ENCODE measurements around the gene VCAM1. TPM values are rescaled to one million over a fixed set of nuclear protein-coding genes. Genes with fewer than 3 reads are reported as not detected.

The VCAM1 gene
- total and polyA plus RNA-seq, 2 of the 8 experiments (the other 6 are each of a cell fraction or from before 2014, with no cell fraction given): 0.21 TPM; not detected in 1

GRCh38 chr1:100731758-100732157 lies 12.2 kb downstream of the VCAM1 start:
- H3K23ac ChIP-seq (ENCODE audit: insufficient read length): no peak overlapping the region
- no peak overlapping the region for H2BK12ac ChIP-seq (ENCODE audit: low read depth, low read length)
- no peaks in the 10 kb centered on the region for H3K36me3 ChIP-seq (ENCODE audit: control insufficient read depth in 2 of 4, insufficient read depth in 4 of 4, low read length in 3 of 4)
- H3K14ac ChIP-seq (ENCODE audit: insufficient read length): no peak overlapping the region
- DNase-seq (ENCODE audit: low read depth in 1 of 2, low spot score in 2 of 2) (no peak), FAIRE-seq (no peak)
- no peaks in the 10 kb centered on the region for H3K9me3 ChIP-seq (ENCODE audit: insufficient read depth in 2 of 2, low read depth in 1 of 2, low read length in 1 of 2)
- H2AFZ ChIP-seq (ENCODE audit: low read length): no peak overlapping the region
- no peak overlapping the region for H4K91ac ChIP-seq (replicated peaks; ENCODE audit: insufficient read length, low read length)
- no peak overlapping the region for H2BK15ac ChIP-seq (ENCODE audit: low read length)
- no peak overlapping the region for H3K56ac ChIP-seq (replicated peaks; ENCODE audit: insufficient read length, low read depth, low read length)
- no peak for TF ChIP-seq POLR2A (IDR thresholded peaks at IDR 0.05; ENCODE audit: control extremely low read depth in 1 of 2, low read depth in 2 of 2, low read length in 2 of 2)
- TF ChIP-seq SIN3A (conservative IDR thresholded peaks at IDR 0.05 in 1 of 2, IDR thresholded peaks at IDR 0.05 in 1 of 2; ENCODE audit: low read depth in 1 of 2, low read length in 2 of 2): no peak
- TF ChIP-seq KDM5A (IDR thresholded peaks at IDR 0.05; ENCODE audit: low read length): no peak
- no peak for TF ChIP-seq ATF3 (IDR thresholded peaks at IDR 0.05; ENCODE audit: insufficient read depth, low read depth, low read length)
- TF ChIP-seq KDM4A (IDR thresholded peaks at IDR 0.05; ENCODE audit: low read depth, low read length, severe bottlenecking): no peak
- no peak overlapping the region for H2AK5ac ChIP-seq (ENCODE audit: low read depth, low read length)
- H3K9ac ChIP-seq (replicated peaks in 1 of 4; ENCODE audit: extremely low read depth in 1 of 4, low read depth in 3 of 4, low read length in 3 of 4): no peak overlapping the region
- CTCF ChIA-PET (ENCODE audit: partially characterized antibody): interaction anchor here (0.7 to 1.3 kb wide), 2 partner anchors 19 to 88 kb away, joined by 3 to 4 read pairs; no protein-coding TSS in a partner anchor
- no peak overlapping the region for H3K27ac ChIP-seq (ENCODE audit: low read depth, low read length)
- no peaks in the 10 kb centered on the region for H3K79me2 ChIP-seq (ENCODE audit: control insufficient read depth in 1 of 2, insufficient read depth in 2 of 2, low read length in 2 of 2)
- no peak overlapping the region for H3K4ac ChIP-seq (replicated peaks; ENCODE audit: insufficient read length, low read depth, low read length)
- H3K18ac ChIP-seq (ENCODE audit: extremely low read depth, low read length): no peak overlapping the region
- H3K4me1 ChIP-seq (replicated peaks in 1 of 4; ENCODE audit: control insufficient read depth in 3 of 4, insufficient read depth in 4 of 4, low read length in 3 of 4): no peaks in the 10 kb centered on the region
- no peak overlapping the region for H2BK20ac ChIP-seq (ENCODE audit: low read length)
- no peak overlapping the region for H2BK5ac ChIP-seq (ENCODE audit: low read depth, low read length)
- H3K27me3 ChIP-seq (replicated peaks in 1 of 4; ENCODE audit: control insufficient read depth in 3 of 4, extremely low read depth in 1 of 4, insufficient read depth in 3 of 4, low read length in 3 of 4): no peaks in the 10 kb centered on the region
- no peak overlapping the region for H4K8ac ChIP-seq (ENCODE audit: extremely low read depth, insufficient read depth, low read length)
- H4K20me1 ChIP-seq (replicated peaks in 1 of 2; ENCODE audit: control insufficient read depth in 1 of 2, insufficient read depth in 2 of 2, low read length in 2 of 2): no peaks in the 10 kb centered on the region
- no peak overlapping the region for H4K5ac ChIP-seq (ENCODE audit: insufficient read length, low read depth, low read length)
- H3K4me3 ChIP-seq (ENCODE audit: extremely low read depth in 1 of 4, insufficient read depth in 2 of 4, low read depth in 3 of 4, low read length in 4 of 4): no peak overlapping the region
- H3K23me2 ChIP-seq (ENCODE audit: low read depth, low read length): no peaks in the 10 kb centered on the region; the same call in 1 of the 2 replicates
- no peaks in the 10 kb centered on the region for H3K79me1 ChIP-seq (ENCODE audit: low read depth, low read length)
- H2BK120ac ChIP-seq (replicated peaks; ENCODE audit: low read depth, low read length): no peak overlapping the region
- no peak overlapping the region for H3K4me2 ChIP-seq (ENCODE audit: insufficient read depth in 1 of 2, low read depth in 2 of 2, low read length in 2 of 2)
- POLR2A ChIA-PET (ENCODE audit: partially characterized antibody): no interaction called here
- 100% methylated on average over 1 of the region's 1 CpG; no CpG with 5 or more reads in 1 of the 2 experiments for WGBS, 2 experiments (ENCODE audit: extremely low coverage in 1 of 2, insufficient coverage in 1 of 2, insufficient read length in 1 of 2, insufficient replicate concordance in 2 of 2, low coverage in 1 of 2, low lambda C conversion rate in 2 of 2, missing lambda C conversion rate in 1 of 2)

Measured in H1 (cell line).